ENCODE results near the gene DENND6B.

Gene DENND6B

DNA sequence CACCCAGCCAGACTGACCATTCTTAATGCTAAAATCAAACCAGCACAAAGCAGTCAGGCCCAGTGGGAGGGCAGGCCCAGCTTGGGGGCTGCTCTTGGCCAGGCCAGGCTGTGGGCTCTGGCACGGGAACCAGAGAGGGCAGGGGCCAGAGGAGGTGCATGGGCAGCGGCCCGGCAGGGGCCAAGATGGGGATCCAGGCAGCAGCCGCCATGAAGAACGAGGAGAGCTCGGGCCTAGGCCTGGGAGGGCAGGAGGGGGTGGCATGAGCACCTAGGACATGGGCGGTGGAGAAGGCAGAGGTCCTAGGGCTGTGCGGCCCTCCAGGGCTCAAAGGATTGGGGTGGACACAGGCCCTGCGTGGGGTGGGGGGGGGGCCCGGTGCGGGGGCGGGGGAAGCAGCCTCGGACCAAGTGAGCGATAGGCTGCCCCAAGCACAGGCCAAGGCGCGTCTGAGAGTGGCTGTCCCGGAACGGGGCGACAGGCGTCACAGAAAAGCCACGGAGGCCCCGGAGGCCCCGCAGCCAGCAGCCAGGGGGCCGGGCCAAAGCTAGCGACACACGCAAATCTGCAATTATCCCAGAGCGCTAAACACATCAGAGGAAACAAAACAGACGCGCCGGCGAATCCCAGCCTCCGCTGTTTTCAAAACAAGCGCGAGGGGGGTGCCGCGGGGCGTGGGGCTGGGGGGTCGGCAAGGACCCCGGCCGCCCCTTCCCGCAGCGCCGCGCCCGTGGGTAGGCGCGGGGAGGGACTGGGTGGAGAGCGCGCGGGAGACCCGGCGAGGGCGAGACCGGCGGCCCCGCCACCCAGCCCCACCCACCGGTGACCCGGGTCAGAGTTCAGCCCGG is 27.7 kb downstream of the DENND6B start:
- Histone ChIP-seq H2AFZ (ENCODE audit: low read depth, low read length) (no peak overlapping the region), H3K36me3 (ENCODE audit: control insufficient read depth in 1 of 2, insufficient read depth in 2 of 2, low read depth in 1 of 2, low read length in 2 of 2) (peaks cover 13 to 63% of the 10 kb centered on the region in 2 experiments), H2BK12ac (ENCODE audit: low read length in 2 of 2) (peak overlapping the region in 1 of 2 experiments; percentile 12), H3K79me1 (replicated peaks; ENCODE audit: low read length, poor library complexity, severe bottlenecking) (no peaks in the 10 kb centered on the region), H3K27me3 (ENCODE audit: control insufficient read depth in 1 of 2, insufficient read depth in 1 of 2, low read length in 2 of 2) (no peaks in the 10 kb centered on the region), H3K14ac (ENCODE audit: low read length in 2 of 2) (no peak overlapping the region), H2BK5ac (ENCODE audit: low read depth, low read length, poor library complexity, severe bottlenecking) (no peak overlapping the region), H4K8ac (ENCODE audit: low read length) (peak overlapping the region; percentile 76), H4K91ac (ENCODE audit: low read length) (peak overlapping the region; percentile 86), H3K4me3 (ENCODE audit: insufficient read depth in 1 of 2, low read depth in 1 of 2, low read length in 2 of 2) (peak overlapping the region in 1 of 2 experiments; percentile 28), H3K27ac (ENCODE audit: low read length, poor library complexity, severe bottlenecking) (no peak overlapping the region), H2BK15ac (ENCODE audit: low read depth, poor library complexity, severe bottlenecking) (peak overlapping the region; percentile 33), H3K4me1 (ENCODE audit: control insufficient read depth, insufficient read depth, low read depth, low read length) (peaks cover 89% of the 10 kb centered on the region), H3K4me2 (ENCODE audit: low read length, poor library complexity, severe bottlenecking) (peak overlapping the region; percentile 54), H3K9me3 (ENCODE audit: control insufficient read depth, low read length) (no peaks in the 10 kb centered on the region), H2AK5ac (ENCODE audit: low read length, severe bottlenecking) (peak overlapping the region; percentile 40), H2BK120ac (ENCODE audit: low read depth, low read length) (peak overlapping the region; percentile 78), H3K23ac (ENCODE audit: low read length in 2 of 2) (peak overlapping the region in 1 of 2 experiments; percentile 90), H3K9ac (ENCODE audit: low read length) (no peak overlapping the region), H3K4ac (ENCODE audit: low read depth in 1 of 2, low read length in 2 of 2) (peak overlapping the region; percentile 47 to 64), H3K18ac (ENCODE audit: low read depth in 1 of 2, low read length in 2 of 2) (peak overlapping the region; percentile 81 to 89)
- whole genome bisulfite sequencing, result 21% methylated on average over 48 of the region's 59 CpGs
- DNase-seq, result peak; percentile 85

DNA sequence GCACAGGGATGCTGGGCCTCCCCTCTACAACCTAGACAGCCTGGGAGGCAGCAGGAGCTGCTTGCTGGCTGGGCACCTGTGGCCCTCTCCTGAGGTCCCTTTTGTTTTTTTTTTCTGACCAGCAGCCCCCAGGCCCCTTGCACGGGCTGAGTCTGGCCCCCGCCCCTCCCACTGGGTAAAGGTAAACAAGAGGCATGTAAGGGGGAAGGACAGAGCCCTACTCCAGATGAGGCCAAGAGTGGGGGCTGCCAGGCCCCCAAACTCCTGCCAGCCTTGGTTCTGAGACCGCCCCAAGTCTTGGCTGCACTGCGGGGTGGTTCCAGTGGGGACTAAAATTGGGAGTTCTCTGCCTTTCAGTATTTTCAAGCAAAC is 28.6 kb downstream of the DENND6B start:
- Histone ChIP-seq H2BK5ac (ENCODE audit: low read depth, low read length, poor library complexity, severe bottlenecking) (no peak overlapping the region), H3K18ac (ENCODE audit: low read depth in 1 of 2, low read length in 2 of 2) (no peak overlapping the region), H3K27ac (ENCODE audit: low read length, poor library complexity, severe bottlenecking) (no peak overlapping the region), H4K91ac (ENCODE audit: low read length) (no peak overlapping the region), H3K36me3 (ENCODE audit: control insufficient read depth in 1 of 2, insufficient read depth in 2 of 2, low read depth in 1 of 2, low read length in 2 of 2) (peaks cover 13 to 60% of the 10 kb centered on the region in 2 experiments), H4K8ac (ENCODE audit: low read length) (no peak overlapping the region), H2BK120ac (ENCODE audit: low read depth, low read length) (no peak overlapping the region), H3K9ac (ENCODE audit: low read length) (no peak overlapping the region), H3K4ac (ENCODE audit: low read depth in 1 of 2, low read length in 2 of 2) (peak overlapping the region in 1 of 2 experiments; percentile 19), H3K4me2 (ENCODE audit: low read length, poor library complexity, severe bottlenecking) (no peak overlapping the region), H3K4me3 (ENCODE audit: insufficient read depth in 1 of 2, low read depth in 1 of 2, low read length in 2 of 2) (no peak overlapping the region), H3K79me1 (replicated peaks; ENCODE audit: low read length, poor library complexity, severe bottlenecking) (no peaks in the 10 kb centered on the region), H2AFZ (ENCODE audit: low read depth, low read length) (no peak overlapping the region), H3K23ac (ENCODE audit: low read length in 2 of 2) (peak overlapping the region in 1 of 2 experiments; percentile 23), H3K9me3 (ENCODE audit: control insufficient read depth, low read length) (no peaks in the 10 kb centered on the region), H3K27me3 (ENCODE audit: control insufficient read depth in 1 of 2, insufficient read depth in 1 of 2, low read length in 2 of 2) (no peaks in the 10 kb centered on the region), H3K4me1 (ENCODE audit: control insufficient read depth, insufficient read depth, low read depth, low read length) (peaks cover 87% of the 10 kb centered on the region), H2BK12ac (ENCODE audit: low read length in 2 of 2) (no peak overlapping the region), H2AK5ac (ENCODE audit: low read length, severe bottlenecking) (no peak overlapping the region), H3K14ac (ENCODE audit: low read length in 2 of 2) (no peak overlapping the region), H2BK15ac (ENCODE audit: low read depth, poor library complexity, severe bottlenecking) (no peak overlapping the region)
- no peak for DNase-seq
- WGBS, result 88% methylated on average over 4 of the region's 4 CpGs

DNA sequence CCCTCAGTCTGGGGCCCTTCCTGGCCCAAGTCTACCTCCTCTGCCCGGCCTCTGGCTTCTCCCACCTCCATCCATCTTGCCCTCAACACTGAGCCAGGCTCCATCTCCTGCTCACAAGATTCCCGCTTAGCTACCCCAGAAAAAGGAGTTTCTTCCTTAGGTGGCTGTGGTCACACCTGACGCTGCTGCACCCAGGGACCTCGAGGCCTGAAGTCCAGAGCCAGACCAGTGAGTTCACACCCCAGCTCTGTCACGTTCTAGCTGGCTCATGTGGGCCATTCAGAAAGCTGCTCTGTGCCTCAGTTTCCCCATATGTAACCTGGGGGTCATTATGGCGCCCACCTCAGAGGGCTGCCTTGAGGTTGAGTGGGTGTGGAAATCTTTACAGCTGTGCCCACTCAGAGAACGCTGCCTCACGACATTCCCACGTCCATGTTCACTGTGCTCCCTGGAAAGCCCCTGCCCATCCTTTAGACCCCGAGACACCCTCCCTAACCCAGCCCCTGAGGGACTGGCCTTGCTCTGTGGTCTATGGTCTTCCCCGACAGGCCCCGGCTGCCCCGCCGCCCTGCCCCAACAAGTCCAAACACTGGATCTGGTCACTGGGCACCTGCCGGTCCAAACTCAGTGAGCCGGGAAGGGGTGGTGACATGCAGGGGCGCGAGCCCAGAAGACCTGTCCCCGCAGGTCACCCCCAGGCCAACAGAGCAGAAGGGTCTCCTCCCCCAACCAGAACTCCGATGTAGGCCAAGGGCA is 29.1 kb downstream of the DENND6B start:
- Histone ChIP-seq H3K36me3 (ENCODE audit: control insufficient read depth in 1 of 2, insufficient read depth in 2 of 2, low read depth in 1 of 2, low read length in 2 of 2) (peaks cover 12 to 56% of the 10 kb centered on the region in 2 experiments), H2BK5ac (ENCODE audit: low read depth, low read length, poor library complexity, severe bottlenecking) (no peak overlapping the region), H3K4me1 (ENCODE audit: control insufficient read depth, insufficient read depth, low read depth, low read length) (peaks cover 87% of the 10 kb centered on the region), H4K8ac (ENCODE audit: low read length) (no peak overlapping the region), H3K4ac (ENCODE audit: low read depth in 1 of 2, low read length in 2 of 2) (peak overlapping the region in 1 of 2 experiments; percentile 19), H2AFZ (ENCODE audit: low read depth, low read length) (no peak overlapping the region), H3K9ac (ENCODE audit: low read length) (no peak overlapping the region), H2BK15ac (ENCODE audit: low read depth, poor library complexity, severe bottlenecking) (no peak overlapping the region), H4K91ac (ENCODE audit: low read length) (no peak overlapping the region), H3K9me3 (ENCODE audit: control insufficient read depth, low read length) (no peaks in the 10 kb centered on the region), H3K4me2 (ENCODE audit: low read length, poor library complexity, severe bottlenecking) (no peak overlapping the region), H3K79me1 (replicated peaks; ENCODE audit: low read length, poor library complexity, severe bottlenecking) (no peaks in the 10 kb centered on the region), H2AK5ac (ENCODE audit: low read length, severe bottlenecking) (peak overlapping the region; percentile 34), H3K14ac (ENCODE audit: low read length in 2 of 2) (peak overlapping the region in 1 of 2 experiments; percentile 72), H3K18ac (ENCODE audit: low read depth in 1 of 2, low read length in 2 of 2) (peak overlapping the region in 1 of 2 experiments; percentile 29), H3K4me3 (ENCODE audit: insufficient read depth in 1 of 2, low read depth in 1 of 2, low read length in 2 of 2) (no peak overlapping the region), H2BK12ac (ENCODE audit: low read length in 2 of 2) (peak overlapping the region in 1 of 2 experiments; percentile 6), H3K27ac (ENCODE audit: low read length, poor library complexity, severe bottlenecking) (no peak overlapping the region), H2BK120ac (ENCODE audit: low read depth, low read length) (no peak overlapping the region), H3K23ac (ENCODE audit: low read length in 2 of 2) (peak overlapping the region in 1 of 2 experiments; percentile 23), H3K27me3 (ENCODE audit: control insufficient read depth in 1 of 2, insufficient read depth in 1 of 2, low read length in 2 of 2) (no peaks in the 10 kb centered on the region)
- no peak for DNase-seq
- WGBS, result 96% methylated on average over 20 of the region's 20 CpGs
